AG09309 (cell line): ENCODE data around the gene LILRA5.
"Not testable (repeated sequence)": the region's sequence is repeated elsewhere in the genome, so short reads cannot be mapped to it uniquely, and the experiment has no call there.

ENCODE experiments used
- DNase-seq: peaks from one replicate; pipeline ENCODE4 v3.0.0-alpha.2; 2010; ENCODE audit warnings: low read depth
- H3K4me3 ChIP-seq: 2 replicates; pipeline ENCODE4 v1.5.1; 2011; ENCODE audit warnings: mild to moderate bottlenecking, low read depth, low read length, moderate library complexity; ENCODE audit not compliant: control insufficient read depth
- TF ChIP-seq, protein P1 (sequence below): IDR thresholded peaks from 2 replicates; pipeline ENCODE4 v1.5.1; 2011; ENCODE audit warnings: mild to moderate bottlenecking, low read depth, low read length, inconsistent platforms; ENCODE audit not compliant: insufficient read depth, control insufficient read depth; ENCODE audit errors: missing control alignments

The LILRA5 gene

DNA sequence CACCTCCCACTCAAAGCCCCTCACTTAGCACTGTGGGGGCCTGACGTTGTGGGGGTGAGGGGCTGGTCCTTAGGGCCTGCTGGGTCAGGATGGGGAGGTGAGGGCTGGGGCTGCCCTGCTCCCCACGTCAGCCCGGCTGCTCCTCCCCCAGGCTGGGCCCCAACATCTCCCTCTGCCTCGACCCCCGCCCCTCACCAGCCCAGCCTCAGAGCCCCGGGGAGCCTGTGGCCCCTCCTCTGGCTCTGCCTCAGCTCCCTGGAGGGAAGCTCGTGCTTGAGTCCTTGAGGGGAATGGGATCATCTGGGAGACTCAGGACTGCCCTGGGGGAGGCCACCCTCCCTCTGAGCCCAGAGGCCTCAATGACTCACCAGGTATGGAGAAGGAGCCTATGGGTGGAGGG, 19.2 kb upstream of the LILRA5 start:
- TF ChIP-seq, protein P1, sequence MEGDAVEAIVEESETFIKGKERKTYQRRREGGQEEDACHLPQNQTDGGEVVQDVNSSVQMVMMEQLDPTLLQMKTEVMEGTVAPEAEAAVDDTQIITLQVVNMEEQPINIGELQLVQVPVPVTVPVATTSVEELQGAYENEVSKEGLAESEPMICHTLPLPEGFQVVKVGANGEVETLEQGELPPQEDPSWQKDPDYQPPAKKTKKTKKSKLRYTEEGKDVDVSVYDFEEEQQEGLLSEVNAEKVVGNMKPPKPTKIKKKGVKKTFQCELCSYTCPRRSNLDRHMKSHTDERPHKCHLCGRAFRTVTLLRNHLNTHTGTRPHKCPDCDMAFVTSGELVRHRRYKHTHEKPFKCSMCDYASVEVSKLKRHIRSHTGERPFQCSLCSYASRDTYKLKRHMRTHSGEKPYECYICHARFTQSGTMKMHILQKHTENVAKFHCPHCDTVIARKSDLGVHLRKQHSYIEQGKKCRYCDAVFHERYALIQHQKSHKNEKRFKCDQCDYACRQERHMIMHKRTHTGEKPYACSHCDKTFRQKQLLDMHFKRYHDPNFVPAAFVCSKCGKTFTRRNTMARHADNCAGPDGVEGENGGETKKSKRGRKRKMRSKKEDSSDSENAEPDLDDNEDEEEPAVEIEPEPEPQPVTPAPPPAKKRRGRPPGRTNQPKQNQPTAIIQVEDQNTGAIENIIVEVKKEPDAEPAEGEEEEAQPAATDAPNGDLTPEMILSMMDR = no peak
- no peak overlapping the region for H3K4me3 ChIP-seq
- no peak for DNase-seq

DNA sequence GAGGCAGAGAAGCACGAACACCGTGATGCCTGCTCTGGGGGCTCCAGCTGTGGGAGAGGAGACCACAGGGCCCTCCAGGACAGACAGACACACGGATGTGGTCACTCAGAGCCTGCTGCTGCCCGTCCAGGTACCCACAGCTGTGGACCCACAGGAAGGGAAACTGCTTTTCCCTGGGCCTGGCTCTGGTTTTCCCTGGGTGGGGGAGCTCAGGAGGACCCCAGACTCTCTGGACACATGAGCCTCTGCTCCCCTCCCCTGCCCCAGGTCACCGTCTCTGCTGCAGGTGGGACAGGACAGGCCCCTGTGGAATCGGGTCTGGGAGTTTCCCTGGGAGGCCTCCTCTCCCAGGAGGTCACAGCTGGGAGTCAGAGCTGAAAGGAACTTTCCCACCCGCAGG, 18.7 kb upstream of the LILRA5 start:
- DNase-seq = no peak
- H3K4me3 ChIP-seq = no peak overlapping the region
- TF ChIP-seq, protein P1 = no peak

DNA sequence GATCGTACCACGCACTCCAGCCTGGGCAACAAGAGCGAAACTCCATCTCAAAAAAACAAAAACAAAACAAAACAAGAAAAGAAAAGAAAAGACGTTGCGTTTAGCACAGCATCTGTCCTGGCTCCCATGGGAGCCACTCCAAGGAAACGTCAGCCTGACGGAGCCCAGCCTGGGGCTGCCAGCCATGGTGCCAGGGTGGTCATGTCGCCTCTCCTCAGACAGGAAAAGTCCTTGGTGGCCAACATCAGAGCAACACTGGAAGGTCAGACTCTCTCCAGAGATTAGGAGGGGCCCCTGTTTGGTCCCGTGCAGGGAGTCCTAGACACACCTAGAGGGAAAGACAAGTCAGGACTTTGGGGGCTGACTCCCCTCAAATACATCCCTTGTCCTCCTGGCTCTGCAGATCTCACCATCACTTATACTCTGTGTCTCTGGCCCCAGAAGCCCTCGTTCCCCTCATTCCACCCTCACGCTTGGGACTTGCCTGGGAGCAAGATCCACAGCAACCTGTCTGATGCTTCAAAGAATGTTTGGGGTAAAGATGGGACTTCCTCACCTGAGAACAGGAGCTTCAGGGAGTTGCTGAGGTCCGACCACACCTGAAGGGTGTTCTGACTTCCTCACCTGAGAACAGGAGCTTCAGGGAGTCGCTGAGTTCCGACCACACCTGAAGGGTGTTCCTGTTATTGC, 16.7 kb upstream of the LILRA5 start:
- no peak for DNase-seq
- H3K4me3 ChIP-seq = no peak overlapping the region
- TF ChIP-seq, protein P1 = no peak

DNA sequence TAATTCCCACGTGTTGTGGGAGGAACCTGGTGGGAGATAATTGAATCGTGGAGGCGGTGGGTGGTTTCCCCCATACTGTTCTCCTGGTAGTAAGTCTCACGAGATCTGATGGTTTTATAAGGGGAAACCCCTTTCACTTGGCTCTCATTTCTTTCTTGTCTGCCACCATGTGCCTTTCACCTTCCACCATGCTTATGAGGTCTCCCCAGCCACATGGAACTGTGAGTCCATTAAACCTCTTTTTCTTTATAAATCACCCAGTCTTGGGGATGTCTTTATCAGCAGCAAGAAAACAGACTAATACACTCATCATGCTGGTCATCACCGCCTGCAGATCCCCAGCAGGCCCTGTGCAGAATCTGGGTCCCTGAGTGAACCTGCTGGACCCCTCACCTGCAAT, 15.8 kb upstream of the LILRA5 start:
- not testable (repeated sequence) for DNase-seq

DNA sequence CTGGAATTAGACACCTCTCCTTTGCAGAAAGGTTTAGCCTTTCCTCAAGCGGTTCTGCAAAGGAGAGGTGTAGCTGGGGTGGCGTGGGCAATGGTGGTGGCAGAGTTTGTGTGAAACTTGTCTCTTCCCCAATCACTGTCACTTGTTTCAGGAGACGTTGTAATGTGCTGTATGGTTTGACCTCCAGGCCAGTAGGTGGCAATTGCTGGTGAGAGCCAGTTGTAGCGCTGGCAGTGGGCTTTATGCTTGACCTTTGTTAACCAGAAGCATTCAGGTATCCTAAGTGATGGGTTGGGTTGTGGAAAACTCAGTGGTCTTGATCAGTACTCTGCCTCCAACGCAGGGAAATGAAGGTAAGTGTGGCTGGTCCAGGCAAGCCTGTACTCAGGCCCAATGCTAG, 12.7 kb upstream of the LILRA5 start:
- no peak for DNase-seq
- no peak overlapping the region for H3K4me3 ChIP-seq
- TF ChIP-seq, protein P1 = no peak

More for the DNA sequence above, 15.8 kb upstream of the LILRA5 start:
- H3K4me3 ChIP-seq = not testable (repeated sequence)

DNA sequence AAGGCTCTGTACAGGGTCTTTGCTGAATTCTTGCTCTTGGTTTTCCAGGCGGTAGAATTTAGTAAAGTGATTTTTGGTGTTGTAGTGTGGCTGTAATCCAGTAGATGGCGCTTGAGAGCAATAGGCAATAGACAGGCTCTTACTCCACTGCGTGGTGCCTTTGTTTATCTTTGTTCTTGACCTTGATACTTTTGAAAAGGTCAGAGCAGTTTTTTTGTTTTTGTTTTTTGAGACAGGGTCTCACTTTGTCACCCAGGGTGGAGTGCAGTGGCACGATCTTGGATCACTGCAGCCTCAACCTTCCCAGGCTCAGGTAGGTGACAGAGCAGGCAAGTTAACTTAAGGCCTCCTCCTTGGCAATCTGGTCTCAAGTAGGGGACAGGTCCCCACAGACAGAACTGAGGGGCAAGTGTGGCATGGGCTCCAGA, 12.2 kb upstream of the LILRA5 start:
- no peak overlapping the region for H3K4me3 ChIP-seq
- DNase-seq = no peak
- TF ChIP-seq, protein P1 = peak; percentile 83

DNA sequence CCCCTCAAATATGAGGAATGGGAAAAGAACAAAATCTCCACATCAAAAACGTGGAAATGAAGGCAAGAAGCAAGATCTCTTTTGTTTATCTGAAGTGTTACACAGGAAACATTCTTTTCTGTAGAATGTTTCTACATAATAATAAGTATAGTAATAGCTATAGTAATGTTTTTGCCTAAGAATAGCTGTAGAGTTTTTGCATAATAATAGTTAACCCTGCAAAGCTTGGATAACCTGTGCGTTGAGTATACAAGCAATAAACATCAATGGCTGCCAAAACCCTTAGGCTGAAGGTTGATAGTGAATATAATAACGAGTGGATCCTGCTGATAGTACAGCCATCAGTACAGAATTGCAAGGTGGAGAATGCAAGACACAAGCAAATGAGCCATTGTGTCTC, 11.1 kb upstream of the LILRA5 start:
- TF ChIP-seq, protein P1 = no peak
- H3K4me3 ChIP-seq = no peak overlapping the region
- DNase-seq = no peak

DNA sequence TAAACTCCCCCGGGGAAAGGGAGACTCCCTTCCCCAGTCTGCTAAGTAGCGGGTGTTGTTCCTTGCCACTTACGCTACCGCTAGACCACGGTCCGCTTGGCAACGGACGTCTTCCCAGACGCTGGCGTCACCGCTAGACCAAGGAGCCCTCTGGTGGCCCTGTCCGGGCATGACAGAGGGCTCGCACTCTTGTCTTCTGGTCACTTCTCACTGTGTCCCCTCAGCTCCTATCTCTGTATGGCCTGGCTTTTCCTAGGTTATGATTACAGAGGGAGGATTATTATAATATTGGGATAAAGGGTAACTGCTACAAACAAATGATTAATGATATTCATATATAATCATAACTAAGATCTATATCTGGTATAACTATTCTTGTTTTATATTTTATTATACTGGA, 10.0 kb upstream of the LILRA5 start:
- H3K4me3 ChIP-seq, DNase-seq: not testable (repeated sequence)

DNA sequence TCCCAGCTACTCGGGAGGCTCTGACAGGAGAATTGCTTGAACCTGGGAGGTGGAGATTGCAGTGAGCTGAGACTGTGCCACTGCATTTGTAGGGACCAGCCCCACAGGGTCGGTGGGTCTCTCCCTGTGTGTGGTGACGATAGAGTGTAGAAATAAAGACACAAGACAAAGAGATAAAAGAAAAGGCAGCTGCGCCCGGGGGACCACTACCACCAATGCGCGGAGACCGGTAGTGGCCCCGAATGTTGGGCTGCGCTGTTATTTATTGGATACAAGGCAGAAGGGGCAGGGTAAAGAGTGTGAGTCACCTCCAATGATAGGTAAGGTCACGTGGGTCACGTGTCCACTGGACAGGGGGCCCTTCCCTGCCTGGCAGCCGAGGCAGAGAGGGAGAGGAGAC, 9.3 kb upstream of the LILRA5 start:
- not testable (repeated sequence) for H3K4me3 ChIP-seq, DNase-seq
